Ramos (cell line): ENCODE data around the gene IMPDH2.

Experiments used
- in situ Hi-C: fragments of 300-500 bp; cut with MboI; formaldehyde crosslinking; loops from one replicate; pipeline ENCODE4 v1.14.3; 2022; ENCODE audit warnings: low sequenced_read_pairs; ENCODE audit not compliant: unreplicated experiment

Gene IMPDH2

DNA sequence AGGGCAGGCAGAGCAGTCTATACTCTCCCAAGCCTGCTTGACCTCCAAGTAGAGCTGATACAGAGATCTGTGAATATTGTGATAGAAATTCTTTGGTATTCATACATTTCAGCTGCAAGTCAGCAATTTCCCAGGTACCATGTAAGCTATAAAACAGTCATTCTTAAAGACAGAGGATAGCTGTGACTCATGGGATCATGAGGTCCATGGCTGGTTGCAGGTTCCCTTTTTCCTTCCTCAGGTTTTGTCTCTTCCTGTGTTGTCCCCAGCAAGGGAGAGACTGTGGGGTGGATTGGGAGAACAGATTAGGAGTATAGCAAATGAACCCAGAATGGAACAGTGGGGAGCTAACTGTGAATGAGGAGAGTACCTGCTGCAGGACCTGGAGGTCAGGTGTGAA, 44.5 kb downstream of the IMPDH2 start:
- in situ Hi-C loops: no loop called here

DNA sequence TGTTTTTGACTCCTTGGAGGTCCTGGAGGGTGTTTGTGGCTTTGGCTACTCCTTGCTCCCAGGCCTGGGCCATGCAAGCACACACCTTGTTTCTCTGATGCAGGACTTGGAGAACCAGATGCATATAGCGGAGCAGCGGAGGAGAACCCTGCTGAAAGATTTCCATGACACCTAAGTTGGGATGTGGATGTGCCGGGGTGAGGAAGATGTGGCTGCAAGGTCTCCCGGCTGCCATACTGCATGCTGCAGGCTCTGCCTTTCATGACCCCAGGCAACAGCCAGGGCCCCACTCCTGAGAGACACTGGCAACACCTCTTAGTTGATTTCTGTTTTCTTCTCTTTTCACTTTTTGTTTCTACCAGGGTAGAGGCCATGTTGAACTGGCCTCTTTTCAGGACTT, 46.1 kb downstream of the IMPDH2 start:
- in situ Hi-C loops: no loop called here

DNA sequence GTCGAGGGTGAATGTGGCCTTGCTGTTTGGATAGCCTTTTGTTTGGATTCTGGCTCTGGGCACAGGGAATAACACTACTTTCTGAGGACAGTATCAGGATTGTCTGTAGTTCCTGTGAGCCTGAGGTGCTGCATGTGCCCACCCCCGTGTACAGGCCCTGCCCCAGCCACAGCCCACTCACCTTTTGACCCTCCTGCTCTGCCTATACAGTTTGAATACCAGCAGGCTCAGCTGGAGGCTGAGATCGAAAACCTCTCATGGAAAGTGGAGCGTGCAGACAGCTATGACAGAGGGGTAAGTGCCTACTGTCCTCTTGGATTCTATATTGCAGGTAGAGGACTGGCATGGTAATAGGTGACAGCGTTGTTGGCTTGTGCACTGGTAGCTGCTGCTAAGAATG, 46.5 kb downstream of the IMPDH2 start:
- in situ Hi-C loops: no loop called here

DNA sequence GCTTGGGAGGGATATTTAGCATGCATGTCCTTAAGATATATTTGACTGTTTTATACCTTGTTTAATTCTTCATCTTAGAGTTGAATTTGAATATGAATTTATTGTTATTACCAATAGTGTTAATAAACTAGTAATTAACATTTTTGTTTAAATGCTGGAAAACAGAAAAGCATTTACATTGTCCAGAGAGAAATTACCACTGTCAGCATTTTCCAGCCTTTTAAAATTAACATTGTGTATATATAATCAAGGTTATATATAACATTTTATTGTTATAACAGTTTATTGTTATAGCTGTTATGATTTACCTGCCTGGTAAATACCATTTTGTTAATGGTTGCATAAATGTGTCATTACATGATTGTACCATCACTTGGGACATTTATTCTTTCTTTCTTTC, 47.2 kb downstream of the IMPDH2 start:
- in situ Hi-C loops: no loop called here

DNA sequence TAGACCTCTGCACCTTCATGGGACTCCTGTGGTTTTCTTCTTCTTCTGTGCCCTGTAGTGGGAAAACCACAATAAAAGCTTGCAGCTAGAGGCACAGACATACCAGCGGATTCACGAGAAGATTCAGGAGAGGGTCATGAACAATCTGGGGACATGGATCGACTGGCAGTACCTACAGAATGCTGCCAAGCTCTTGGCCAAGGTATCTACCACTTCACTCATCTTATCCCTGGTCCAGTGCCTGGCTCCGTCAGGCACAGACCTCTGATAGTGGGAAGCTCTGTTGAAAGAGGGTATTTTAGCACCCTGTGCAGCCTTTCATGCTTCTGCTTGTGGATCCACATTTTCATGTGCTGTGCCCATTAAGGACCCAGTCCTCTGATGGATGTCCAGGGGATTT, 48.9 kb downstream of the IMPDH2 start:
- in situ Hi-C loops: no loop called here

DNA sequence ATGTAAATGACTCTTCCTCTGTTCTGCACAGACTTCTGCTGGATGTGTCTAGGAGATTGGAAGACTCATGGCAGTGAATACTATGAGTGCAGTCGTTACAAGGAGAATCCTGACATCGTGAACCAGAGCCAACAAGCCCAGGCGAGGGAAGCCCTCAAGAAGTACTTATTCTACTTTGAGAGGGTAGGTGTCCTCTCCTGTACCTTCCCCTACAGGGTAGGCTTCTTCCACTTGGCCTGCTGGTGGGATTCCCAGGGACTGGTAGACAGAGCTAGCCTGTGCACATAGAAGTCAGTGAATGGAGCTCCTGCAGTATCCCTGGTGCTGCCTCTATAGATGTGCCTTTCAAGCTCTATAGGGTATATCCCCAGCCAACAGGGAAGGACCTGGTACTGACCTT, 49.7 kb downstream of the IMPDH2 start:
- in situ Hi-C loops: no loop called here
